GM12878 (cell line): ENCODE results near the gene BIRC5. TPM values are rescaled to one million over a fixed set of nuclear protein-coding genes. Genes with fewer than 3 reads are reported as not detected.

Experiments used
- ATAC-seq: fragments of 200-7000 bp; cut with Tn5 transposase; 3 replicates; pipeline ENCODE4 v1.9.1; 2020; ENCODE audit warnings: mild to moderate bottlenecking, moderate library complexity
- BruUV-seq: library from RNA; stranded (reverse); fragments of 400-500 nt; replicated peaks from 2 replicates; lab custom pipeline; 2021; lab: Mats Ljungman, UMichigan
- CTCF ChIA-PET: fragments of 300-600 bp; sonication (Branson Sonifier 250); formaldehyde crosslinking; extraction: SDS; loops from one replicate; lab custom pipeline; 2021; ENCODE audit warnings: inconsistent platforms; lab: Yijun Ruan, JAX
- POLR2A ChIA-PET: fragments of 350-600 bp; formaldehyde crosslinking; extraction: SDS; loops from one replicate; lab custom pipeline; 2021; ENCODE audit warnings: inconsistent platforms; lab: Charles Lee
- RAD21 ChIA-PET: fragments of 300-600 bp; sonication (Branson Sonifier 250); formaldehyde crosslinking; loops from one replicate; lab custom pipeline; 2023; ENCODE audit warnings: antibody characterized with exemption; ENCODE audit not compliant: unreplicated experiment; lab: Charles Lee
- SMC1A ChIA-PET: fragments of 300-600 bp; sonication (Branson Sonifier 250); formaldehyde crosslinking; loops from one replicate; lab custom pipeline; 2023; ENCODE audit not compliant: unreplicated experiment, uncharacterized antibody; lab: Charles Lee
- DNase-seq: peaks from one replicate; pipeline ENCODE4 v3.0.0-alpha.2; 2011; ENCODE audit warnings: low read depth, low spot score
- FAIRE-seq: peaks from 3 replicates; lab custom pipeline; 2011; peaks lifted over from hg19 to GRCh38; lab: Jason Lieb, UNC
- H2AFZ ChIP-seq: 2 replicates; pipeline ENCODE4 v1.6.0; 2011; ENCODE audit warnings: low read depth, low read length, control low read depth; ENCODE audit not compliant: control insufficient read depth
- H3K27ac ChIP-seq: 2 replicates; pipeline ENCODE4 v1.5.1; 2011; ENCODE audit warnings: control low read depth; ENCODE audit not compliant: control insufficient read depth, insufficient read depth
- H3K27me3 ChIP-seq, 2 experiments: replicated peaks in 1 of 2; 2 replicates each; pipeline versions ENCODE4 v1.6.0 to v1.6.1; 2011; ENCODE audit warnings: low read length in 1 of 2; ENCODE audit not compliant: control insufficient read depth in 2 of 2, insufficient read depth in 2 of 2
- H3K36me3 ChIP-seq, 2 experiments: 2 replicates each; pipeline ENCODE4 v1.5.1; 2011; ENCODE audit warnings: low read length in 1 of 2; ENCODE audit not compliant: control insufficient read depth in 2 of 2, insufficient read depth in 2 of 2
- H3K4me1 ChIP-seq: 2 replicates; pipeline ENCODE4 v1.6.1; 2011; ENCODE audit warnings: mild to moderate bottlenecking, low read length, moderate library complexity, mixed read lengths; ENCODE audit not compliant: control insufficient read depth, insufficient read depth
- H3K4me2 ChIP-seq: 2 replicates; pipeline ENCODE4 v1.6.0; 2011; ENCODE audit warnings: control low read depth; ENCODE audit not compliant: control insufficient read depth, insufficient read depth
- H3K4me3 ChIP-seq: fragments of 200-600 bp; sonication (generic); 2 replicates; pipeline ENCODE4 v1.5.1; 2016
- H3K79me2 ChIP-seq: 2 replicates; pipeline ENCODE4 v1.6.0; 2011; ENCODE audit warnings: low read length; ENCODE audit not compliant: control insufficient read depth, insufficient read depth
- H3K9ac ChIP-seq: 2 replicates; pipeline ENCODE4 v1.8.0; 2011; ENCODE audit warnings: low read length, control low read depth, mixed read lengths; ENCODE audit not compliant: control insufficient read depth, insufficient read depth
- H3K9me3 ChIP-seq: replicated peaks from 3 replicates; pipeline ENCODE4 v1.5.1; 2011; ENCODE audit warnings: mild to moderate bottlenecking, low read length; ENCODE audit not compliant: control insufficient read depth, insufficient read depth
- H4K20me1 ChIP-seq: 2 replicates; pipeline ENCODE4 v1.6.0; 2011; ENCODE audit not compliant: control insufficient read depth, insufficient read depth
- BACH1 ChIP-seq: fragments of 450-650 bp; IDR thresholded peaks from 2 replicates; pipeline ENCODE4 v1.6.1; 2017; ENCODE audit warnings: mild to moderate bottlenecking, borderline replicate concordance
- CREM ChIP-seq: IDR thresholded peaks from 2 replicates; pipeline ENCODE4 v1.6.1; 2014; ENCODE audit warnings: antibody characterized with exemption, low read depth
- ESRRA ChIP-seq: IDR thresholded peaks from 2 replicates; pipeline ENCODE4 v1.6.1; 2012; ENCODE audit warnings: mild to moderate bottlenecking, low read length, improper control_type of control experiment
- KAT2A ChIP-seq: conservative IDR thresholded peaks from 2 replicates; pipeline ENCODE4 v1.6.1; 2011; ENCODE audit warnings: low read depth, low read length; ENCODE audit not compliant: control insufficient read depth
- MYB ChIP-seq: fragments of 150-350 bp; IDR thresholded peaks from 2 replicates; pipeline ENCODE4 v1.6.1; 2014; ENCODE audit warnings: mild to moderate bottlenecking, low read depth, low read length, borderline replicate concordance
- NFYB ChIP-seq: IDR thresholded peaks from 2 replicates; pipeline ENCODE4 v1.6.1; 2011; ENCODE audit warnings: low read depth, mild to moderate bottlenecking, low read length, improper control_type of control experiment, moderate library complexity; ENCODE audit not compliant: insufficient read depth
- POLR2AphosphoS5 ChIP-seq: IDR thresholded peaks from 2 replicates; pipeline ENCODE4 v1.6.1; 2011; ENCODE audit warnings: mild to moderate bottlenecking, low read length, inconsistent platforms
- SMARCA5 ChIP-seq: fragments of 450-650 bp; IDR thresholded peaks from 2 replicates; pipeline ENCODE4 v1.6.1; 2017; ENCODE audit warnings: mild to moderate bottlenecking
- SMC3 ChIP-seq: IDR thresholded peaks from 2 replicates; pipeline ENCODE4 v1.6.1; 2011; ENCODE audit warnings: low read length, improper control_type of control experiment, borderline replicate concordance
- STAT1 ChIP-seq: fragments of 450-650 bp; conservative IDR thresholded peaks from 2 replicates; pipeline ENCODE4 v1.6.1; 2014; ENCODE audit warnings: antibody characterized with exemption, mild to moderate bottlenecking
- SUZ12 ChIP-seq: fragments of 200-600 bp; sonication (generic); IDR thresholded peaks from one replicate; pipeline ENCODE4 v1.6.1; 2018; ENCODE audit warnings: antibody characterized with exemption, mild to moderate bottlenecking; ENCODE audit not compliant: unreplicated experiment
- WRNIP1 ChIP-seq: IDR thresholded peaks from 2 replicates; pipeline ENCODE4 v1.6.1; 2011; ENCODE audit warnings: low read depth, low read length, improper control_type of control experiment, borderline replicate concordance
- YBX1 ChIP-seq: fragments of 450-650 bp; IDR thresholded peaks from 2 replicates; pipeline ENCODE4 v1.6.1; 2016; ENCODE audit warnings: antibody characterized with exemption
- ZBTB33 ChIP-seq: fragments of 450-650 bp; IDR thresholded peaks from 2 replicates; pipeline ENCODE4 v1.6.1; 2017; ENCODE audit warnings: mild to moderate bottlenecking
- ZNF217 ChIP-seq: fragments of 450-650 bp; IDR thresholded peaks from 2 replicates; pipeline ENCODE4 v1.6.1; 2017; ENCODE audit warnings: antibody characterized with exemption, mild to moderate bottlenecking
- ZNF622 ChIP-seq: fragments of 450-650 bp; IDR thresholded peaks from 2 replicates; pipeline ENCODE4 v1.6.1; 2017; ENCODE audit warnings: mild to moderate bottlenecking, inconsistent platforms
- ZSCAN29 ChIP-seq: fragments of 450-650 bp; IDR thresholded peaks from 2 replicates; pipeline ENCODE4 v1.6.1; 2017; ENCODE audit warnings: mild to moderate bottlenecking, moderate library complexity
- WGBS: methylation state at CpG from one replicate; pipeline ENCODE4 v1.1.6; 2016; ENCODE audit warnings: low lambda C conversion rate; ENCODE audit not compliant: insufficient replicate concordance, insufficient coverage; ENCODE audit errors: missing lambda C conversion rate; 5-methylcytosine and 5-hydroxymethylcytosine counted together
- in situ Hi-C: fragments of 300-500 bp; cut with MboI; formaldehyde crosslinking; loops from 9 replicates; pipeline ENCODE4 v1.14.3; 2018; ENCODE audit warnings: mixed read lengths
- intact Hi-C: fragments of 100-400 bp; cut with micrococcal nuclease; formaldehyde crosslinking; loops from one replicate; pipeline ENCODE4 v1.14.2; 2022; ENCODE audit not compliant: unreplicated experiment
- polyA plus RNA-seq, 11 experiments: library from polyadenylated mRNA; depleted of rRNA in 4 of 11; unstranded in 6 of 11; stranded (reverse) in 5 of 11; fragments of >200 nt; fragmentation: Nextera tagmentation in 4 of 11; fragmentation: Illumina TruSeq in 1 of 11; extraction: Ambion mirVana in 4 of 11; extraction: Trizol in 1 of 11; gene quantifications; 1 replicate in 1 of 11; 2 replicates in 10 of 11; pipeline versions ENCODE4 v1.2.1 to v1.2.3, GENCODE V29; 2011 to 2016; ENCODE audit warnings: inconsistent platforms in 2 of 11, missing spikeins in 2 of 11, low read depth in 1 of 11
- total RNA-seq, 4 experiments: library from RNA; depleted of rRNA in 3 of 4; stranded (reverse); fragments of >200 nt in 3 of 4; fragmentation: Illumina TruSeq in 1 of 4; extraction: Trizol in 1 of 4; gene quantifications; 2 replicates each; pipeline versions ENCODE4 v1.2.1 to v1.2.3, GENCODE V29; 2013 to 2021

The BIRC5 gene
- total and polyA plus RNA-seq, 10 of the 15 experiments (the other 5 are each of a cell fraction or from before 2014, with no cell fraction given), result 41.0 to 175 (median 90.8) TPM

GRCh38 chr17:78223061-78223460, 9.0 kb downstream of the BIRC5 start:
- 89% methylated on average over 4 of the region's 4 CpGs for WGBS
- intact Hi-C loops, result no loop called here

DNA sequence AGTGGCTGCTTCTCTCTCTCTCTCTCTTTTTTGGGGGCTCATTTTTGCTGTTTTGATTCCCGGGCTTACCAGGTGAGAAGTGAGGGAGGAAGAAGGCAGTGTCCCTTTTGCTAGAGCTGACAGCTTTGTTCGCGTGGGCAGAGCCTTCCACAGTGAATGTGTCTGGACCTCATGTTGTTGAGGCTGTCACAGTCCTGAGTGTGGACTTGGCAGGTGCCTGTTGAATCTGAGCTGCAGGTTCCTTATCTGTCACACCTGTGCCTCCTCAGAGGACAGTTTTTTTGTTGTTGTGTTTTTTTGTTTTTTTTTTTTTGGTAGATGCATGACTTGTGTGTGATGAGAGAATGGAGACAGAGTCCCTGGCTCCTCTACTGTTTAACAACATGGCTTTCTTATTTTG, 9.7 kb downstream of the BIRC5 start:
- TF ChIP-seq NFYB, result no peak
- TF ChIP-seq ZBTB33, result no peak
- no peak for TF ChIP-seq SMC3
- TF ChIP-seq SUZ12, result no peak
- no peak for TF ChIP-seq ZNF217
- TF ChIP-seq YBX1, result no peak
- no peak for TF ChIP-seq ZNF622
- TF ChIP-seq POLR2AphosphoS5, result no peak
- TF ChIP-seq WRNIP1, result no peak
- Histone ChIP-seq H3K36me3 (peaks cover 7 to 18% of the 10 kb centered on the region in 2 experiments; a peak in 3 of 4 replicates), H4K20me1 (no peaks in the 10 kb centered on the region), H3K4me2 (no peak overlapping the region), H3K27ac (no peak overlapping the region), H3K9ac (no peak overlapping the region), H3K79me2 (no peaks in the 10 kb centered on the region), H3K27me3 (no peaks in the 10 kb centered on the region; a peak in 1 of 4 replicates), H3K4me3 (no peak overlapping the region), H2AFZ (no peak overlapping the region), H3K9me3 (no peaks in the 10 kb centered on the region), H3K4me1 (no peaks in the 10 kb centered on the region)
- FAIRE-seq (no peak), ATAC-seq (no peak), DNase-seq (no peak)
- BruUV-seq, result TSS peak; percentile 93
- ChIA-PET POLR2A (no interaction called here), CTCF (interaction anchor here (1.0 to 1.2 kb wide), 2 partner anchors 110 to 160 kb away, joined by 3 to 5 read pairs; no protein-coding TSS in a partner anchor), RAD21 (no interaction called here), SMC1A (interaction anchor here (0.8 kb wide), 1 partner anchor 139 kb away, joined by 5 read pairs; no protein-coding TSS in a partner anchor)
- intact Hi-C loops (no loop called here), in situ Hi-C loops (no loop called here)
- 100% methylated on average over 3 of the region's 3 CpGs for WGBS

More at GRCh38 chr17:78223061-78223460, 9.0 kb downstream of the BIRC5 start:
- Histone ChIP-seq H2AFZ (no peak overlapping the region), H3K4me3 (no peak overlapping the region), H3K79me2 (no peaks in the 10 kb centered on the region), H3K36me3 (peaks cover 7 to 18% of the 10 kb centered on the region in 2 experiments; a peak in 3 of 4 replicates), H3K9ac (no peak overlapping the region), H3K9me3 (no peaks in the 10 kb centered on the region), H3K4me1 (no peaks in the 10 kb centered on the region), H3K4me2 (no peak overlapping the region), H3K27me3 (no peaks in the 10 kb centered on the region; a peak in 1 of 4 replicates), H4K20me1 (no peaks in the 10 kb centered on the region), H3K27ac (no peak overlapping the region)
- ChIA-PET POLR2A (no interaction called here), SMC1A (interaction anchor here (0.8 to 1.2 kb wide), 2 partner anchors 27 to 138 kb away, joined by 4 to 5 read pairs; no protein-coding TSS in a partner anchor), RAD21 (no interaction called here), CTCF (interaction anchor here (1.0 to 1.5 kb wide), 3 partner anchors 110 to 198 kb away, joined by 3 to 5 read pairs (median 3); no protein-coding TSS in a partner anchor)
- FAIRE-seq (no peak), ATAC-seq (no peak), DNase-seq (no peak)
- in situ Hi-C loops, result no loop called here
- BruUV-seq, result no TSS peak
- TF ChIP-seq BACH1 (no peak), CREM (no peak), KAT2A (no peak), WRNIP1 (no peak), SMARCA5 (no peak), ZSCAN29 (no peak), MYB (no peak), ESRRA (no peak), STAT1 (no peak)
